HCT116 (cell line): Measurements from ENCODE around the gene PPP6R3. TPM values are rescaled to one million over a fixed set of nuclear protein-coding genes. Genes with fewer than 3 reads are reported as not detected.

ENCODE experiments used
- ATAC-seq: fragments of 200-7000 bp; cut with Tn5 transposase; 2 replicates; pipeline ENCODE4 v1.9.1; 2020; ENCODE audit warnings: mild to moderate bottlenecking, moderate library complexity
- BruUV-seq: library from RNA; stranded (reverse); fragments of 400-500 nt; replicated peaks from 2 replicates; lab custom pipeline; 2021; lab: Mats Ljungman, UMichigan
- CTCF ChIA-PET: fragments of 300-600 bp; sonication (Branson Sonifier 250); formaldehyde crosslinking; loops from one replicate; lab custom pipeline; 2021; ENCODE audit warnings: antibody characterized with exemption; lab: Charles Lee
- POLR2A ChIA-PET: fragments of 300-600, 350-600 bp; sonication (Branson Sonifier 250); formaldehyde crosslinking; loops from one replicate; lab custom pipeline; 2021; ENCODE audit warnings: antibody characterized with exemption; lab: Charles Lee
- RAD21 ChIA-PET, 2 experiments: fragments of 300-600 bp; sonication (Branson Sonifier 250); formaldehyde crosslinking; loops; one replicate each; lab custom pipeline; 2023; ENCODE audit warnings: low total read pairs in 2 of 2; ENCODE audit not compliant: uncharacterized antibody in 2 of 2, unreplicated experiment in 2 of 2, low non-redundant PET in 1 of 2; lab: Charles Lee
- DNase-seq: peaks from one replicate; pipeline ENCODE4 v3.0.0-alpha.2; 2010; ENCODE audit warnings: low read depth, low spot score
- H2AFZ ChIP-seq: fragments of 200-600 bp; shearing (Covaris generic), sonication (generic); 2 replicates; pipeline ENCODE4 v1.6.1; 2017; ENCODE audit warnings: low read depth, mixed run types, mixed read lengths, antibody characterized with exemption, low read length; ENCODE audit not compliant: poor library complexity, severe bottlenecking
- H3K27ac ChIP-seq: 2 replicates; pipeline ENCODE4 v1.5.1; 2012; ENCODE audit warnings: low read depth, low read length
- H3K27me3 ChIP-seq: fragments of 200-600 bp; sonication (generic); 2 replicates; pipeline ENCODE4 v1.6.1; 2016; ENCODE audit warnings: mixed run types, low read length, mixed read lengths; ENCODE audit not compliant: insufficient read depth
- H3K36me3 ChIP-seq, 2 experiments: fragments of 200-500 bp in 1 of 2; fragments of 200-600 bp in 1 of 2; sonication (Bioruptor generic) in 1 of 2; sonication (generic) in 1 of 2; 2 replicates each; pipeline versions ENCODE4 v1.5.1 to v1.6.1; 2014 to 2016; ENCODE audit warnings: low read length in 2 of 2, inconsistent platforms in 1 of 2, mixed read lengths in 1 of 2, mixed run types in 1 of 2; ENCODE audit not compliant: insufficient read depth in 2 of 2, control insufficient read depth in 1 of 2
- H3K4me1 ChIP-seq, 2 experiments: fragments of 200-600 bp in 1 of 2; sonication (generic) in 1 of 2; 2 replicates each; pipeline versions ENCODE4 v1.5.1 to v1.6.1; 2012 to 2017; ENCODE audit warnings: low read length in 2 of 2, inconsistent platforms in 1 of 2, mild to moderate bottlenecking in 1 of 2, mixed read lengths in 1 of 2, mixed run types in 1 of 2, moderate library complexity in 1 of 2; ENCODE audit not compliant: insufficient read depth in 2 of 2, control insufficient read depth in 1 of 2
- H3K4me2 ChIP-seq: fragments of 200-600 bp; sonication (generic); 2 replicates; pipeline ENCODE4 v1.6.1; 2017; ENCODE audit warnings: mixed run types, low read length, mixed read lengths
- H3K4me3 ChIP-seq, 2 experiments: fragments of 200-600 bp in 1 of 2; sonication (generic) in 1 of 2; replicated peaks in 1 of 2; 2 replicates each; pipeline ENCODE4 v1.5.1; 2011 to 2016; ENCODE audit warnings: low read length in 2 of 2, control low read depth in 1 of 2, low read depth in 1 of 2, mild to moderate bottlenecking in 1 of 2, mixed read lengths in 1 of 2, mixed run types in 1 of 2
- H3K79me2 ChIP-seq: fragments of 200-600 bp; sonication (generic); 2 replicates; pipeline ENCODE4 v1.6.1; 2017; ENCODE audit warnings: mild to moderate bottlenecking, mixed run types, low read length, moderate library complexity, mixed read lengths; ENCODE audit not compliant: insufficient read depth
- H3K9ac ChIP-seq: fragments of 200-600 bp; sonication (generic); 2 replicates; pipeline ENCODE4 v1.6.1; 2016; ENCODE audit warnings: low read length, mixed read lengths
- H3K9me2 ChIP-seq: fragments of 200-600 bp; sonication (generic), shearing (Covaris generic); 2 replicates; pipeline ENCODE4 v1.6.1; 2017; ENCODE audit warnings: mixed run types, mild to moderate bottlenecking, moderate library complexity; ENCODE audit not compliant: insufficient read depth
- H3K9me3 ChIP-seq, 2 experiments: fragments of 200-500 bp in 1 of 2; fragments of 200-600 bp in 1 of 2; sonication (Bioruptor generic) in 1 of 2; sonication (generic) in 1 of 2; 2 replicates each; pipeline ENCODE4 v1.6.1; 2014 to 2017; ENCODE audit warnings: low read length in 2 of 2, mixed read lengths in 2 of 2, inconsistent platforms in 1 of 2, low read depth in 1 of 2, mild to moderate bottlenecking in 1 of 2, mixed run types in 1 of 2, moderate library complexity in 1 of 2; ENCODE audit not compliant: control insufficient read depth in 1 of 2, insufficient read depth in 1 of 2
- H4K20me1 ChIP-seq: fragments of 200-600 bp; sonication (generic), shearing (Covaris generic); 2 replicates; pipeline ENCODE4 v1.6.1; 2017; ENCODE audit warnings: mixed run types, mild to moderate bottlenecking, moderate library complexity; ENCODE audit not compliant: insufficient read depth
- ATF3 ChIP-seq: IDR thresholded peaks from 2 replicates; pipeline ENCODE4 v1.6.1; 2012
- CEBPB ChIP-seq: IDR thresholded peaks from 2 replicates; pipeline ENCODE4 v1.6.1; 2012; ENCODE audit warnings: low read depth
- EGR1 ChIP-seq: IDR thresholded peaks from 2 replicates; pipeline ENCODE4 v1.6.1; 2012; ENCODE audit warnings: low read depth
- ELF1 ChIP-seq: IDR thresholded peaks from 2 replicates; pipeline ENCODE4 v1.6.1; 2012; ENCODE audit warnings: low read depth, borderline replicate concordance
- EZH2 ChIP-seq: fragments of 200-600 bp; sonication (generic); IDR thresholded peaks from 2 replicates; pipeline ENCODE4 v1.6.1; 2017; ENCODE audit warnings: antibody characterized with exemption, mixed run types
- FOSL1 ChIP-seq: IDR thresholded peaks from 2 replicates; pipeline ENCODE4 v1.6.1; 2012; ENCODE audit warnings: low read depth
- JUND ChIP-seq: IDR thresholded peaks from 2 replicates; pipeline ENCODE4 v1.6.1; 2012
- MAX ChIP-seq: IDR thresholded peaks from 2 replicates; pipeline ENCODE4 v1.6.1; 2012
- POLR2A ChIP-seq: IDR thresholded peaks from 2 replicates; pipeline ENCODE4 v1.7.0; 2011; ENCODE audit warnings: borderline replicate concordance; ENCODE audit not compliant: insufficient read depth, insufficient read length; ENCODE audit errors: extremely low read depth
- RAD21 ChIP-seq: IDR thresholded peaks from 2 replicates; pipeline ENCODE4 v1.6.1; 2012; ENCODE audit warnings: low read depth, mild to moderate bottlenecking
- SIN3A ChIP-seq: IDR thresholded peaks from 2 replicates; pipeline ENCODE4 v1.6.1; 2012; ENCODE audit warnings: low read depth
- SP1 ChIP-seq: IDR thresholded peaks from 2 replicates; pipeline ENCODE4 v1.6.1; 2012; ENCODE audit warnings: low read depth
- TCF7L2 ChIP-seq: IDR thresholded peaks from 2 replicates; pipeline ENCODE4 v1.7.0; 2011; ENCODE audit warnings: borderline replicate concordance, inconsistent platforms; ENCODE audit not compliant: insufficient read depth, insufficient read length; ENCODE audit errors: extremely low read depth
- ZNF274 ChIP-seq: fragments of 200-500 bp; sonication (Bioruptor generic); IDR thresholded peaks from 2 replicates; pipeline ENCODE4 v1.6.1; 2014; ENCODE audit warnings: mild to moderate bottlenecking, low read depth, low read length, inconsistent platforms
- intact Hi-C: fragments of 100-400 bp; cut with micrococcal nuclease; formaldehyde crosslinking; loops from 2 replicates; pipeline ENCODE4 v1.10.0; 2022
- total RNA-seq: library from RNA; stranded (reverse); gene quantifications from one replicate; pipeline ENCODE4 v1.2.1, GENCODE V29; 2021; ENCODE audit not compliant: unreplicated experiment
- TF ChIP-seq, protein P1 (sequence below), 3 experiments: fragments of 200-600 bp in 1 of 3; sonication (generic) in 1 of 3; IDR thresholded peaks in 2 of 3; conservative IDR thresholded peaks in 1 of 3; 2 replicates each; pipeline ENCODE4 v1.5.1; 2012 to 2017; ENCODE audit warnings: low read depth in 2 of 3, low read length in 2 of 3, antibody characterized with exemption in 1 of 3, borderline replicate concordance in 1 of 3, control low read depth in 1 of 3, mild to moderate bottlenecking in 1 of 3, mixed read lengths in 1 of 3, mixed run types in 1 of 3, moderate library complexity in 1 of 3; ENCODE audit not compliant: insufficient read depth in 1 of 3

Gene PPP6R3
- total RNA-seq, 1 experiment from 2014 or later, result 113 TPM

DNA sequence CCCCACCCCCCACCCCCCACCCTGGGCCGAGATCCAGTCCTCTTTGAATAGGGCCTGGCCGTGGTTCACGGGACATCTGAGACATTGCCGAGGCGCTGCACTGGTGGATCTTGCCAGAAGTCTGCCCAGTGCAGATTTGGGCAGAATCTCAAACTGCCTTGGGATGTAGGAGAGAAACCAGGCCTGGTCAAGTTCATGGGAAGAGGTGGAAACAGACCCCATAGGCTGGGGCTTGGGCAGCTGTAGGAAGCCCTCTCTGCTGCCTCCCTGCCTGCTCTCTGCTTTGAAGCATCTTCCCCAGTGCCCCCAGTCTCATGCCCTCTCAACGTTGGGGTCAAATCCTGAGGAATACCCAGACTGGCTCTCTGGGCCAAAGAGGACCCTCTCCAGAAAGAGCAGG, 16.0 kb upstream of the PPP6R3 start:
- Histone ChIP-seq H3K9me2 (no peaks in the 10 kb centered on the region), H3K4me1 (no peaks in the 10 kb centered on the region), H3K36me3 (peaks cover 5 to 11% of the 10 kb centered on the region in 2 experiments; a peak in 3 of 4 replicates), H3K9me3 (no peaks in the 10 kb centered on the region), H3K9ac (no peak overlapping the region), H3K4me3 (no peak overlapping the region)
- RAD21 ChIA-PET, result no interaction called here
- TF ChIP-seq TCF7L2, result no peak
- TF ChIP-seq ELF1, result no peak
- TF ChIP-seq SP1, result no peak
- TF ChIP-seq MAX, result no peak
- no peak for TF ChIP-seq ZNF274
- TF ChIP-seq RAD21, result no peak
- TF ChIP-seq EGR1, result no peak
- TF ChIP-seq SIN3A, result no peak
- no peak for TF ChIP-seq CEBPB
- no peak for TF ChIP-seq POLR2A
- TF ChIP-seq FOSL1, result no peak
- TF ChIP-seq JUND, result no peak
- TF ChIP-seq EZH2, result no peak
- TF ChIP-seq, protein P1, sequence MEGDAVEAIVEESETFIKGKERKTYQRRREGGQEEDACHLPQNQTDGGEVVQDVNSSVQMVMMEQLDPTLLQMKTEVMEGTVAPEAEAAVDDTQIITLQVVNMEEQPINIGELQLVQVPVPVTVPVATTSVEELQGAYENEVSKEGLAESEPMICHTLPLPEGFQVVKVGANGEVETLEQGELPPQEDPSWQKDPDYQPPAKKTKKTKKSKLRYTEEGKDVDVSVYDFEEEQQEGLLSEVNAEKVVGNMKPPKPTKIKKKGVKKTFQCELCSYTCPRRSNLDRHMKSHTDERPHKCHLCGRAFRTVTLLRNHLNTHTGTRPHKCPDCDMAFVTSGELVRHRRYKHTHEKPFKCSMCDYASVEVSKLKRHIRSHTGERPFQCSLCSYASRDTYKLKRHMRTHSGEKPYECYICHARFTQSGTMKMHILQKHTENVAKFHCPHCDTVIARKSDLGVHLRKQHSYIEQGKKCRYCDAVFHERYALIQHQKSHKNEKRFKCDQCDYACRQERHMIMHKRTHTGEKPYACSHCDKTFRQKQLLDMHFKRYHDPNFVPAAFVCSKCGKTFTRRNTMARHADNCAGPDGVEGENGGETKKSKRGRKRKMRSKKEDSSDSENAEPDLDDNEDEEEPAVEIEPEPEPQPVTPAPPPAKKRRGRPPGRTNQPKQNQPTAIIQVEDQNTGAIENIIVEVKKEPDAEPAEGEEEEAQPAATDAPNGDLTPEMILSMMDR (IDR thresholded peaks at IDR 0.05 in 2 of 3, conservative IDR thresholded peaks at IDR 0.05 in 1 of 3; ENCODE audit: borderline replicate concordance in 1 of 3, insufficient read depth in 1 of 3, low read depth in 2 of 3, low read length in 2 of 3), result no peak
- TF ChIP-seq ATF3, result no peak
- TF ChIP-seq, all 23 proteins: peak for 0
- no peaks in the 10 kb centered on the region for H4K20me1 ChIP-seq
- intact Hi-C loops, result no loop called here
- CTCF ChIA-PET, result no interaction called here
- H3K27ac ChIP-seq, result no peak overlapping the region
- BruUV-seq, result no TSS peak
- no peaks in the 10 kb centered on the region for H3K27me3 ChIP-seq
- H3K4me2 ChIP-seq, result no peak overlapping the region
- no peak overlapping the region for H2AFZ ChIP-seq
- no peak for ATAC-seq
- no peak for DNase-seq
- no peaks in the 10 kb centered on the region for H3K79me2 ChIP-seq
- POLR2A ChIA-PET, result no interaction called here
